Activated CD8-positive, alpha-beta memory T cell treated with anti-CD3 and anti-CD28 coated beads, Interleukin-2, amount 50 U/mL, for 1 hour (primary cell): ENCODE data around the gene DDX39A.

Experiments
- DNase-seq: peaks from one replicate; pipeline ENCODE4 v3.0.0-alpha.2; 2020; ENCODE audit errors: extremely low read depth

Gene DDX39A

DNA sequence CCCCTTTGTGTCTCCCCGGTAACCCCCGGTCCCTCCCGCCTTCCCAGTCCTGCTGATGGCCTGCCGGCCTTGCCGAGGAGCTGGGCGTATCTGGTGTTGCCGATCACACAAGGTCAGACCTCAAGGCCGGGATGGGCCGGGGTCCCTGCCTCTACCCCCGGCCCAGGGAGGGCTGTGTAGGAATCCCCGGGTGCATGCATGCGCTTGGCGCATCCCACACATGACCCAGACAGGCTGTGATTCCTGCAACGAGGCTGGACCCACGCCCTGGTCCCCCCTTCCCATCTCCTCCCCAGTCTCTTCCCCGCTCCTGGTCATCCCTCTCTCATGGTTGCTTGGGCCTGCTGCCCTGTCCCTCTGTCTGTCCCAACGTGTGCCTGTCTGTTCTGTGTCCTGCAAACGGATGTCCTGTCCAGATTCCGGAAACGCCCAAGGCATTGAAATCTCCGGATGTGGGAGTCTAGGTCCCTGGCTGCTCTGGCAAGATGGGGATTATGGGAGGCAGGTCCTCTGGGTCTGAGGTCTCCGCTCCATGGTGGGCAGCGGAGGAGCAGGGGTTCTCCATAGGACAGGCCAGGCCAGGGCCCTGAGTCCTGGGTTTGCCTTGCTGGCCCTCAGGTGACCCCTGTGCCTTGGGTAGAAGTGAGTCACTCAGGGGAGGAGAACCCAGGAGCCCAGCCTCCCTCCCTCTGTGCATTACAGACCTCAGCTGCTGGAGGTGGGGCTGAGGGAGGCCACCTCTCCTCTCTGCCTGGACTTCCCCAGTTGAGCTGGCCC is 15.6 kb upstream of the DDX39A start:
- DNase-seq: no peak

DNA sequence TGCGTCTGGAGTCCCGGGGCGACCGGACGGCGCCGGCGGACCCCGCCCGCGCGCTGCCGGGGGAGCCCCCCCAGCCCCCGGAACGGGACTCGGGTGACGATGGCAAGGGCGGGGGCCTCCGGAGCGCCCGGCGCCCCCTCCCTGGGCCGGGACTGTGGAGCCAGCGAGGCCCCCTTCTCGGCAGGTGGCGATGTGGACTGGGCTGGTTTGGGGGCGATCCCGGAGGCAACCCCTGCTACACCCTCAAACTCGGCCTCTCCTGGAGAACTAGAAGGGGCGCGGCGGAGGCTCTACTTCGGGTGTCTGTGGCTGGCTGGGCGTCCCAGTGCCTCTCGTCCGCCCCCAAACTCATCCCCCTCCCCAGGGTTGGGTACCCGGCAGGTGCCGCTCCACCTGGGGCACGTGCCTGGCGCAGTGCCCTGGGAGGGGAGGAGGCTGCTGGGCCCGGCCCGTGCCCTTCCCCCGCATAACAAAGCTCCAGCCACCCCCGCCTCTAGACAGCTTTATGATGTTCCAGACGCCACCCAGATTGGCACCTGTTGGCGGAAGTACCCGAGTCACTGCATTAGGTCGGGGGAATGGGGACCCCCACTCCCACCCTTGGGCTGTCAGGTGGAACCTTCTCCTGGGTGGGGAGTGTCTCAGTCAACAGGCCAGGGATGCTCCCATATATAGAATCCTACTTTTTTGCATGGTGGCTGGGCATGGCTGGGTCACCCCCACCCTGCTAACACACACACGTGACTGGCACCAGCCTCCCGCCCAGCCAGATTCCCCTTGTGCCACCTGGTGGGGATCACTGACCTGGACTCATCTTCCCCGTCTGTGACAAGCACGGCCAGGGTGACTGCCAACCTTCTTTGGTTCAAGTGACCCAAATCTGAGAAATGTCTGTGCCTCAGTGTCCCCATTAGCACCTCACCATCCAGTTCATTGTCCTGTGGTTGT is 14.7 kb upstream of the DDX39A start:
- DNase-seq: no peak

DNA sequence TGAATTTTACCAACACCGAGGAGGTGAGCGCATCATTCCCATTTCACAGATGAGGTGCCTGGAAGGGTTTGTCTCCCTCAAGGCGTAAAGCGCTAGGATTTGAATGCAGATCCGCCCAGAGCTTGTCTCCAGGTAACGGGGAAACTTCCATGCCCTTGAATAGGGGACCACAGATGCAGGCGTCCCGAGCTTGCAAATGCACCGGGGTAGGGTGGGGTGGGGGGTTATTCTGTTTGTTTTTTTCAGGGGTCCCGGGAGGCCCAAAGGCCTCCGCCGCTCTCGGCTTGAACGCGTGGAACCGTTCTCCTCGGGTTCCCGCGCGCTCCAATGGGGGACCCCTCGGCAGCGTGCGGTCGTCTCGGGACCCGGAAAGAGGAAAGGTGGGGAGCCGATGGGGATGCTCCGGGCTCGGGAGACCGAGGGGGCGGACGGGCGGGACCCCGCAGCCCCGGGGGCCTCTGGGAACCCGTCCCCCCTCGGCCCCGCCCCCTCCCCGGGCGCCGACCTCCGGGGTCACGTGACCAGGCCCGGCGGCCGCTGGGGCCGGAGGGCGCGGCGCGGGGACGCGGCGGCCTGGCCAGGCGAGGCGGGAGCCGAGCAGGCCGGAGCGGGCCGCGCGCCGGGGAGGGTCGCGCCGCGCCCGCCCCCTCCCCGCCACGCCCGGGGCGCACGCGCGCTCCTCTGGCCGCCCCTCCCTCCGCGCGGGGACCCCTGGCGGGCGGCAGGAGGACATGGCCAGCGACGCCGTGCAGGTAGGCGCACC is 13.8 kb upstream of the DDX39A start, which contains the start of gene PKN1:
TSS of gene PKN1 (plus strand) at position 516 of the 763 bp plus-strand sequence. CDS start at position 732, 216 bp downstream.
- DNase-seq: no peak

DNA sequence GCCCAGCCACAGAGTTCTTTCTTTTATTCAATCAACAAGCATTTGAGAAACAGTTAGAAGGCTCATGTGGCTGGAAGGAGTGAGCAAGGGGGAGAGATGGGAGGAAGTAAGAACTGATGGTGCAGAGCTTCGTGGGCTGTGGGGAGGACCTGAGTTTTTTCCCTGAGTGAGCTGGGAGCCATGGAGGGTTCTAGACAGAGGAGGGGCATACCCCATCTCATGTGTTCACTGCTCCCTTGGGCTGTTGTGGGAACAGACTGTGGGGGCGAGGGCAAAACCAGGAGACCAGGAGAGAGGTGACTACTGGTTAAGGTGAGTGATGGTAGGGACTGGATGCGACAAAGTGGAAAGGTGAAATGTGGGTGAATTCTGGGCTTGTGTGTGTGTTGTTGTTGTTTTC is 11.6 kb upstream of the DDX39A start:
- no peak for DNase-seq

DNA sequence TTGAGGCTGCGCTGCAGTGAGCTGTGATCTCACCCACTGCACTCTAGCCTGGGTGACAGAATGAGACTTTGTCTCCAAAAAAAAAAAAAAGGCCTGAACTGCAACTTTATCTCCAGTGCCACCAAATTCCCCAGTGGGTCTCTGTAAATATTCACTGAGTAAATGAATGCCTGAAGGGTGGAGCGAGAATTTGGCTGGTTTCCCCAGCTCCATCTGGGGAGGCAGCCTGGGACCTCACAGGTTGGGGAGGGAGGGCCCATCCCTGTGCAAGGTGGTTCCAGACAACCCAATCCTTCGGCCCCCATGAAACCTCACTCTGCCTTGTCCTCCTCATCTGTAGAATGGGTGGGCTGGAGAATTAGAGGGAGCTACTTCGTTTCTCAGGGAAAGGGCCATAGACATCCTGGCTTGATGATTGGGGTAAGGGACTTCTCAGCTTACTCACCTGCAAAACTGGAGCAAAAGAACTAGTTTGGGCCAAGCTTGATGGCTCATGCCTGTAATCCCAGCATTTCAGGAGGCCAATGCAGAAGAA is 9.8 kb upstream of the DDX39A start:
- DNase-seq: no peak

DNA sequence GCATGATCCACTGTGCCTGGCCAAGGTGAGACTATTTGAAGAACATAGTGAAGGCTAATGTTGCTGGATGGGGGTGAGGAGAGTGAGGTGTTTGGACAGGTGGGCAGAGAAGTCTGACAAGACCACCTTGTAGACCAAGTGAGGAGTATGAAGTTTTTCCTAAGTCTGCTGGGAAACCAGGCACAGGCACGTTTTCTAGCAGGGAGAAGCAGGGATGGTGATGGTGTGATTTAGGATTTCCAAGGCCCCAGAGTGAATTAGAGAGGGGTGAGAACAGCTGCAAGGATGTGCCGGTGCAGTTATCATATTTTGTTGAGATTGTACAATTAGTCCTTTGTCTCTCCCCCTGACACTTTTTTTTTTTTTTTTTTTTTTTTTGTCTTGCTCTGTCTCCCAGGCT is 8.3 kb upstream of the DDX39A start:
- no peak for DNase-seq

DNA sequence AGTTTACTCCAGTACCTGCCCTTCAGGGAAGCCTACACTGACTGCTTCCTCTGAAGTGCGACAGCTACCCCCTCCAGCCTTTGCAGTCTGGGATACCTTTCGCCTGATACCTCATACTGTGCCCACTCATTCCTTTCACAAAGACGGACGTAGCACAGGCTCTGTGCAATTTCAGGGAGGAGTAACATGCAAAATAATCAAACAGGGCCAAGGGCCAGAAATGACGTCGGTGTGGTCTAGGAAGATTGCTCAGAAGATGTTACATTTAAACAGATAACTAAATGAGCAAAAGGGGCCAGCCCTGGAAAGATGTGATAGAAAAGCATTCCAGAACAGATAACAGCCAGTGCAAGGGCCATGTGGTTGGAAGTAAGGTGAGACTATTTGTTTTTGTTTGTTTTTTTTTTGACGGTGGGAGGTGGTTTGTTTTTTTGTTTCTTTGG is 6.6 kb upstream of the DDX39A start:
- DNase-seq: no peak

DNA sequence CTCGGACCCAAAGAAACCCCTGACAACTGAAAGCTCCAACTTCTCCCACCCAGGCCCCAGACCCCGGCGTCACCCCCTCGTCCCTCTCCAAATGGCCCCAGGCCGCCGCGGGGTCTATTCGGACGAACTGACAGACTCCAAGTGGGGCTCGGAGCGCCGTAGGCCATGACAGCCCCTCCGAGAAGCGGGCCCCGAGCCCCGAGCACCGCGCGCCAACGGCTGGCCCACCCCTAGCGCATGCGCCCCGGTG is 360 bp downstream of the DDX39A start:
- DNase-seq: no peak

DNA sequence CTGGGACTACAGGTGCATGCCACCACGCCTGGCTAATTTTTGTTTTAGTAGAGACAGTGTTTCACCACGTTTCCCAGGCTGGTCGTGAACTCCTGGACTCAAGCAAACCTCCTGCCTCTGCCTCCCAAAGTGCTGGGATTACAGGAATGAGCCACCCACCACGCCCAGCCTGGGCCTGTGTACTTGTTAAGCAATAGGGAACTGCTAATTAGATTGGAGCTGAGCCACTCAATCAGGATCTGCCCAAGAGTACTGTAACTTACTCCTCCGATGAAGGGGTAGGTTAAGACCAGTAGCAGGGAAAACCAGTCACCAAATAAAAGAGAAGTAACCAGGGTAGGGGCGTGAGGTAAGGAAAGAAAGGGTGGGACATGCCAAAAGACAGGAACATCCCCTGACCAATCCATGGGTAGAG is 2.3 kb downstream of the DDX39A start:
- DNase-seq: no peak

DNA sequence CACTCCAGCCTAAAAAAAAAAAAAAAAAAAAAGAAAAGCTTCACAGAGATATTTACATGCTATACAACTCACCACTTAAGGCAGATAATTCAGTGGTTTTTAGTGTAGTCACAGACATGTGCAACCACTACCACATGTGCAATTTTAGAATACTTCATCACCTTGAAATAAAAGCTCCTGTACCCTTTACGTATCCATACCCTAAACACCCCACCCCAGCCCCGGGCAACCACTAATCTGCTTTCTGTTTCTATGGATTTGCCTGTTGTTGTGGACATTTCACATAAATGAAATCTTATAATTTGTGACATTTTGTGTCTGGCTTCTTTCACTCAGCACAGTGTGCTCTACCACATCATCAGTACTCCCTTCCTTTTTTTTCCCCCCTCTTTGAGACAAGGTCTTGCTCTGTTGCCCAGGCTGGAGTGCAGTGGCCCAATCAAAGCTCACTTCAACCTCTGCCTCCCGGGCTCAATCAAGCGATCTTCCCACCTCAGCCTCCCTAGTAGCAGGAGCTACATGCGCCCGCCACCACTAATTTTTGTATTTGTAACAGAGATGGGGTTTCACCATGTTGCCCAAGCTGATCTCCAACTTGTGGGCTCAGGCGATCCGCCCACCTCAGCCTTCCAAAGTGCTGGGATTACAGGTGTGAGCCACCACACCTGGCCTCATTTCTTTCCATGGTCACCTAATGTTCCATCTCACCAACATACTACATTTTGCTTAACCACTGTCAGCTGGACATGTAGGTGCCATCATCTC is 4.0 kb downstream of the DDX39A start:
- no peak for DNase-seq

DNA sequence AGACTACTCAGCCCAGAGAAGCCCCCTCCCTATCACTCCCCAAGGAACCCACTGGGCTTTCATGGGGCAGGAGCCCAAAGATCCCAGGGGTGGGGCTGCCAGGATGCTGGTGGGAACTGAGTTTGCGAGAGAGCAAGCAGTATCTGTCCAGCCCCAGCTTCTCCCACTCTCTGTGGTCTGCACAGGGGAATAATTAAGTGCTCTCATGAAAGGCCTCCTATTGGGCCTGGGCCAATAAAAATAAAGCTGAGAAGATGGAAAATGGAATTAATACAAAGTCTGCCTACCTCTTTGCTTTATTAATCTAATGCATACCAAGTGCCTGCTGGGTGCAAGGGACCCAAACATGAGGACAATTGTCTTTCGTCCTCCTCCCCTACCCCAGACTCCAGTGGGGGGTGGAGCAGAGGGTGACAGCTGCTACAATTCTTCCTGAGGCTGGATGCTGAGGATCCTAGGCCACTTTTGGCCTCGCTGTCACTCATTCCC is 5.4 kb downstream of the DDX39A start:
- no peak for DNase-seq

DNA sequence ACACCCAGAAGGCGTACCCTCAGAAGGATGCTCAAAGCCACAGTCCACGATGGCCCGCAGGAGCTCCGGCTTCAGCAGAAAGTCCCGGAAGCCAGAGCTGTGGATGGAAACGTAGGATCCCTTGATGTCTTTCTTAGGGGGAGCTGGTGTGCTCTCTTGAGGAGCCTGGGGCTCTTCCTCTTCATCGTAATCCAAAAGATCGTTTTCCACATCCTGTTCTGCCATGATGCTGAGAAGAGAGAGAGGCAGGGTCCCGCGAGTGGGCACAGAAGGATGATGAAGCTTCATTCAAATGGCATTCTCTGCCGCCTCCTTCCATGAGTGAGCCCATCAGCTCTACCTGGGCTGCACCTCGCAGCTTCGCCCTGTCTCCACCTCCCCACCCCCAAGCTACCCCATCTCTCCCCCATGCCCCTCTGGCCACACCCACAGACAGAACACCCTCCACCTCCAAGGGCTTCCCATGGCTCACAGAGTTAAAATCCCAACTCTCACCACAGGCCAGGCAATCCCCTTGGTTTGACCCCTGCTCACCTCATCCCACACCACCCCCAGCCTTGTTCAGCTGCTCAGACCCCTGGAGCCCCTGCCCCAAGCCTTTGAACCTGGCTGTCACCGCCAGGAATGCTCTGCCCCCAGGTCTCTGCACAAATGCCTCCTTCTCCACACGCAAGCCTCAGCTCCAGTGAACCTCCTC is 6.0 kb downstream of the DDX39A start:
- no peak for DNase-seq

DNA sequence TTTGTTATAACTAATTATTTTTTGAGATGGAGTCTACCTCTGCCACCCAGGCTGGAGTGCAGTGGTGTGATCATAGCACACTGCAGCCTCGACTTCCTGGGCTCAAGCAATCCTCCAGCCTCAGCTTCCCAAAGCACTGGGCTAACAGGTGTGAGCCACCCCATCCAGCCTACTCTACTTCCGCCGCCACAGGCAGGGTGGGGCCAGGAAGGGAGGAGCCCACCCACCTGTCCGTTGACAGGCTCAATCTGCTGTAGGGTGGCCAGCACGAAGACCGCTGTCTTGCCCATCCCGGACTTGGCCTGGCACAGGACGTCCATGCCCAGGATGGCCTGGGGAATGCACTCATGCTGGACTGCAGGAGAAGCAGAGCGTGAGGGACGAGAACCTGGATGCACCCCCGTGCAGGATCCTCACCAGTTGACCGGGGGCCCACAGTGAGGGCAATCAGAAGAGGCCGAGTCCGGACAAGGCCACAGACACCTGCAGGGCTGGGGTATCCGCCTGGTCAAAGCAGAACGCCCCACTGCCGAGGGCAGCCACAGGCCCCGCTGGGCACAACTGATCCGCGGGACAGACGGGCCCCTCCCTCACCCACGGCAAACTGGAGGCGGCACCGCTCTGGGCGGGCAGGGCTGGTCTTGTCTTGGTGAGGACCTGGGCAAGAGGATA is 6.7 kb downstream of the DDX39A start:
- DNase-seq: no peak

DNA sequence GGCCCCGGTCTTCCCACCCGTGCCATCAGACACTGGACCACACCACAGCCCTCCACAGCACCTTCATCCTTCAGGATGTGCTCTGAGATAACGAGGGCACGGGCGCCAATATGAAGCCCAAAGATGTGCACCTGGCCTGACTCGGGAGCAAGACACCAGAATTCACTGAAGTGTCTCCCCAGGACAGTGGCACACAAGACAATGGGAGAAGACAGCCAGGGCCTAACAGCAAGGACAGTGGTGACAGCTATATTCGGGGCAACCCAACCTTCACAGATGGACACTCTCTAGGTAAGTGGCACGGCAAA is 7.2 kb downstream of the DDX39A start:
- no peak for DNase-seq

DNA sequence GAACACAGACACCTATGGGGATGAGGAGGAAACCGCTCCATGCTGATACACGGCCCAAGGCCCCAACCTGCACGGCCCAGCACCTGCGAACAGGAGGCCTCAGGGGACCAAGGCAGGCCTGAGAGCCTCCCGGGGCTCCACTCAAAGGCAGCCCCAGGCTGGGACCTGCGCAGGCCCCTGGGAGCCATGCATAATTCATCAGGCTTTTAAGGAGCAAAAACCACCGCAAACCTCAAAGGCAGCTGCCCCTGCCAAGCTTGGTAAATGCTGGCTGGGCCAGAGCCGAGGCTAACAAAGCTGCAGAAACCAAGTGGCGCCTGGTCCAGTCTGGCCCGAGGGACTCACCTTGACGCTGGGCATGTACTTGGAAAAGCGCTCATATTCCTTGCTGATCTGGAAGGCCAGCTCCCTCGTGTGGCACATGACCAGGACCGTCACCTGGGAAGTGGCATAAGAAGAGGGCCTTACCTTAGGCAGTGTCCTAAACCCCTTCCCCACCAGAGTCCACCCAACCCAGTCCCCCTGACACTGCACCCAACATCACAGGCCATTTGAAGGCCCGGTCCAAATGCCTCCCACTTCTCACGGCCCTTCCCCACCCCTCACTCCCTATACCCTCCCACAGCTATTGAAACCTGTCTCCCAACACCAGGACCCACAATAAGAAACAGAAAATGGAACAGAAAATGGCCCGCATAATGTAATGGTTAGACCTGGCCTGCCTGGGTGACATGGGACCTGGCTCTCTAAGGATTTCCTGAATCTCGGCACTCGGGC is 7.8 kb downstream of the DDX39A start:
- no peak for DNase-seq

DNA sequence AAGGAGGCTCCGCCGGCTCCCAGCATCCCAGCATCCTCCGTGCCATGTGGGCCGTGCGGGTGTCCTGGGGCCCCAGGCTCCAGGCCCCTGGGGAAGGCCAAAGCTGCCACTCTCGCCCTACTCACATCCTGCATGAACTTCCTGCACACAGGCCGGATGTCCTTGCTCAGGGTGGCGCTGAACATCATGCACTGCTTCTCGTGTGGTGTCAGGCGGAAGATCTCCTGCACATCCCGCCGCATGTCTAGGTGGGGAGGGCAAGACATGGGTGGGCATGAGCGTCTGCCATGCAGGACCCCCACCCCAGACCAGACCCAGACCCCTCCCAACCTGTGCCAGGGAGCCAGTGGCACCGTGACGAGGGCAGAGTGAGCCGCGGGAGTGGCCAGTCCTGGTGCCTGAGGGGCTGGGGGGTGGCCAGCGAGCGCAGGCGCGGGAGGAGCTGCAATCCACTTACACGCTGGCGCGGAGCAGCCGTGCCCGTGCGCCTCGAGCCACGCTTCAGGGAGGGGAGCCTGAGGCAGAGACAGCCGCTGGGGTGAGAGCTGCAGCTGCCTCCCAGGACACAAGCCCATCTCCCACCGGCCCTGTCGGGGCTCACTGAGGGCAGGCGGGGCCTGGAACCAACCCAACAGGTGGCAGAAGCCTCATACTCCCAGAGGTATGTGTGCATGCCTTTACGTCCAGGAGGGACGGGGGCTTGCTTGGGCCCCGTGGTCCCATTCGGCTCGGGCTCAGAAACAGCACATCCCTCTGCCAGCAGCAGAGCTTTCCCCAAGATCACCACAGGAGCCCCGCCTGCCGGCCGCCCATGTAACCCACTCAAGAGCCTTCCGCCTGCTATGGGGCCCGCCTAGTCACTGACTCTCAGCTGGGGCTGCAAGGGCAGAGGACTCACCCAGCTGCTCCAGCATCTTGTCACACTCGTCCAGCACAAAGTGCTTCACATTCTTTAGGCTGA is 8.8 kb downstream of the DDX39A start:
- DNase-seq: no peak

DNA sequence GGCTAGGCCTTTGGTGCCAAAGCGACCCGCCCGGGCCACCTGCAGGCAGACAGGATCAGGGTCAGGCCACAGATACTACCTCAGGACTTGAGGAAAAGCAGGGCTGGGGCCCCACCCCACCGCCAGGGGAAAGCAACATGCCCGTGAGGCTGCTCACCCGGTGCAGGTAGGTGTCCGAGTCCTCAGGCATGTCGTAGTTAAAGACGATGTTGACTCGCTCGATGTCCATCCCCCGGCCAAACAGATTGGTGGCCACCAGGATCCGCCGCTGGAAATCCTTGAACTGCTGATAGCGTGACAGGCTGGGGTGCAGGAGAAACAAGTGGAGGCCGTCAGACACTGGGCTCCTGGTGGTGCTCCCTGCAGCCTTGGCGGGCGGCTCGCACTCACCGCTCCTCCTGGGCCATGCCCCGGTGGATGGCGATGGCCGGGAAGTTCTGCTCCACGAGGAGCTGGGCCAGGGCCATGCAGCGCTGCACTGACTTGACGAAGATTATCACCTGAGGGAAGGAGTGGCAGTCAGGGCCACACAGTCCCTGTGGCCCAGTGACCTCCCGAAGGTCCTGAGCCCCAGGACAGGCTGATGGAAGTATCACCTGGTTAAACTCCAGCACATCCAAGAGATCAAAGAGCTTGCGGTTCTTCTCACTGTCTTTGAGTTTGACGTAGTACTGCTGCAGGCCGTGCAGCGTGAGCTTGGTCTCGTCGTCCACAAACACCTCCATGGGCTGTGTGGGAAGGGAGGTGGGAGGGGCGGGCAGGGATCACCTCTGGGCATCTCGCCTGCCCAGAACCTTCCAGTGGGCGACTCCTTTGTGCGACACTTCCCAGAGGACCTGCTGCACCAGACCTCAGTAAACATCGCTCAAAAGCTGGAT is 9.8 kb downstream of the DDX39A start:
- no peak for DNase-seq
